OCI-LY3 (cell line): Measurements from ENCODE around the gene OBSCN.

Source experiments
- H2AFZ ChIP-seq: fragments of 200-600, 300-600 bp; shearing (Covaris generic); 2 replicates; pipeline ENCODE4 v1.6.0; 2014; ENCODE audit warnings: antibody characterized with exemption, low read depth, low read length
- H3K27ac ChIP-seq: fragments of 200-600, 300-600 bp; sonication (generic); 2 replicates; pipeline ENCODE4 v1.5.1; 2014; ENCODE audit warnings: mild to moderate bottlenecking, low read length, moderate library complexity, mixed read lengths
- H3K27me3 ChIP-seq: fragments of 200-600, 300-600 bp; sonication (generic); 2 replicates; pipeline ENCODE4 v1.6.1; 2014; ENCODE audit warnings: low read depth, low read length, mixed read lengths
- H3K36me3 ChIP-seq: fragments of 200-600, 300-600 bp; sonication (generic); replicated peaks from 2 replicates; pipeline ENCODE3; 2014; ENCODE audit warnings: low read depth, low read length, mixed read lengths
- H3K4me1 ChIP-seq: fragments of 300-600, 200-600 bp; sonication (generic); 2 replicates; pipeline ENCODE4 v1.6.1; 2014; ENCODE audit warnings: low read length, mixed read lengths
- H3K4me2 ChIP-seq: fragments of 200-600, 300-600 bp; sonication (generic); 2 replicates; pipeline ENCODE4 v1.6.1; 2014; ENCODE audit warnings: low read length, mixed read lengths
- H3K4me3 ChIP-seq: fragments of 300-600, 200-600 bp; sonication (generic); 2 replicates; pipeline ENCODE4 v1.5.1; 2014; ENCODE audit warnings: antibody characterized with exemption, mild to moderate bottlenecking, low read length, moderate library complexity
- H3K79me2 ChIP-seq: fragments of 300-600, 200-600 bp; shearing (Covaris generic); 2 replicates; pipeline ENCODE4 v1.6.1; 2014; ENCODE audit warnings: mild to moderate bottlenecking, low read length, mixed read lengths
- H3K9ac ChIP-seq: fragments of 300-600, 200-600 bp; shearing (Covaris generic); 2 replicates; pipeline ENCODE4 v1.6.0; 2014; ENCODE audit warnings: mild to moderate bottlenecking, low read length, moderate library complexity
- H3K9me3 ChIP-seq: fragments of 200-600, 300-600 bp; shearing (Covaris generic); 2 replicates; pipeline ENCODE4 v1.6.1; 2014; ENCODE audit warnings: low read length, mixed read lengths; ENCODE audit not compliant: insufficient read depth
- H4K20me1 ChIP-seq: fragments of 200-600, 300-600 bp; sonication (generic); 2 replicates; pipeline ENCODE4 v1.6.1; 2016; ENCODE audit warnings: low read length, mixed read lengths; ENCODE audit not compliant: insufficient read depth
- CTCF ChIP-seq: fragments of 200-600, 300-600 bp; sonication (generic); IDR thresholded peaks from 2 replicates; pipeline ENCODE4 v1.5.1; 2014; ENCODE audit warnings: antibody characterized with exemption, low read length, low read depth
- EZH2phosphoT487 ChIP-seq: fragments of 200-600 bp; shearing (Covaris generic); IDR thresholded peaks from 2 replicates; pipeline ENCODE4 v1.6.1; 2018; ENCODE audit warnings: antibody characterized with exemption, mixed run types, low read depth

OBSCN gene

GRCh38 chr1:228399531-228400236, 191.8 kb downstream of the OBSCN start:
- H3K36me3 ChIP-seq, result peaks cover 65% of the 10 kb centered on the region
- peaks cover 57% of the 10 kb centered on the region for H3K79me2 ChIP-seq

GRCh38 chr1:228400237-228400651, 192.4 kb downstream of the OBSCN start:
- no peaks in the 10 kb centered on the region for H3K27me3 ChIP-seq
- H3K4me3 ChIP-seq, result no peak overlapping the region
- H3K36me3 ChIP-seq, result peaks cover 68% of the 10 kb centered on the region
- H2AFZ ChIP-seq, result no peak overlapping the region
- peaks cover 63% of the 10 kb centered on the region for H3K79me2 ChIP-seq
- H3K4me1 ChIP-seq, result peaks cover 12% of the 10 kb centered on the region
- no peak for TF ChIP-seq CTCF
- TF ChIP-seq EZH2phosphoT487, result no peak
- no peak overlapping the region for H3K9ac ChIP-seq
- no peak overlapping the region for H3K4me2 ChIP-seq
- H3K9me3 ChIP-seq, result no peaks in the 10 kb centered on the region
- peaks cover 46% of the 10 kb centered on the region for H4K20me1 ChIP-seq
- no peak overlapping the region for H3K27ac ChIP-seq

More at GRCh38 chr1:228399531-228400236, 191.8 kb downstream of the OBSCN start:
- Histone ChIP-seq H3K27me3 (no peaks in the 10 kb centered on the region), H2AFZ (no peak overlapping the region), H3K9ac (no peak overlapping the region), H3K9me3 (no peaks in the 10 kb centered on the region), H3K4me1 (peaks cover 6% of the 10 kb centered on the region), H3K4me2 (no peak overlapping the region), H4K20me1 (peaks cover 41% of the 10 kb centered on the region), H3K27ac (no peak overlapping the region), H3K4me3 (no peak overlapping the region)
- TF ChIP-seq CTCF (no peak), EZH2phosphoT487 (no peak)

- no peak overlapping the region for H3K9ac ChIP-seq
- peaks cover 51% of the 10 kb centered on the region for H4K20me1 ChIP-seq
- TF ChIP-seq CTCF, result no peak
- no peak for TF ChIP-seq EZH2phosphoT487
- peaks cover 66% of the 10 kb centered on the region for H3K36me3 ChIP-seq
- peaks cover 15% of the 10 kb centered on the region for H3K4me1 ChIP-seq
- H3K4me2 ChIP-seq, result no peak overlapping the region
- H3K4me3 ChIP-seq, result no peak overlapping the region
- no peak overlapping the region for H3K27ac ChIP-seq
- H3K79me2 ChIP-seq, result peaks cover 69% of the 10 kb centered on the region
- H2AFZ ChIP-seq, result no peak overlapping the region
- H3K9me3 ChIP-seq, result no peaks in the 10 kb centered on the region
- no peaks in the 10 kb centered on the region for H3K27me3 ChIP-seq
These were observed 193.0 kb downstream of the OBSCN start for GRCh38 chr1:228400692-228401454.

- Histone ChIP-seq H3K36me3 (peaks cover 59% of the 10 kb centered on the region), H2AFZ (no peak overlapping the region), H3K4me2 (no peak overlapping the region), H3K79me2 (peaks cover 77% of the 10 kb centered on the region), H3K9me3 (no peaks in the 10 kb centered on the region), H3K4me3 (no peak overlapping the region), H3K4me1 (peaks cover 15% of the 10 kb centered on the region), H3K9ac (no peak overlapping the region), H3K27me3 (no peaks in the 10 kb centered on the region), H3K27ac (no peak overlapping the region), H4K20me1 (peaks cover 51% of the 10 kb centered on the region)
- no peak for TF ChIP-seq EZH2phosphoT487
- no peak for TF ChIP-seq CTCF
These were observed 194.2 kb downstream of the OBSCN start for GRCh38 chr1:228401782-228402640.
